Thoracic aorta (tissue), 2 donors: Measurements from ENCODE around the gene TMEM238L. TPM values are rescaled to one million over a fixed set of nuclear protein-coding genes. Genes with fewer than 3 reads are reported as not detected.

ENCODE experiments used
- ATAC-seq: fragments of 150-250 bp; one replicate; pipeline ENCODE4 v1.8.0; 2017; ENCODE audit warnings: low read depth; ENCODE audit not compliant: insufficient number of reproducible peaks, low FRiP score
- DNase-seq: peaks from one replicate; pipeline ENCODE4 v3.0.0-alpha.2; 2020; ENCODE audit warnings: low spot score
- H3K27ac ChIP-seq, 2 donors: fragments of 200-600 bp; sonication (generic); 1 replicate in 1 of 2; 2 replicates in 1 of 2; pipeline ENCODE4 v1.5.1; 2016; ENCODE audit warnings: mild to moderate bottlenecking in 2 of 2, moderate library complexity in 2 of 2
- H3K27me3 ChIP-seq: fragments of 200-600 bp; sonication (generic); replicated peaks from 2 replicates; pipeline ENCODE4 v1.6.0; 2016; ENCODE audit warnings: mild to moderate bottlenecking; ENCODE audit not compliant: insufficient read depth
- H3K36me3 ChIP-seq: fragments of 200-600 bp; sonication (generic); one replicate; pipeline ENCODE4 v1.5.1; 2016
- H3K4me1 ChIP-seq, 2 donors: fragments of 200-600 bp; sonication (generic); 1 replicate in 1 of 2; 2 replicates in 1 of 2; pipeline versions ENCODE4 v1.5.1 to v1.6.0; 2016; ENCODE audit warnings: low read depth in 2 of 2, mild to moderate bottlenecking in 1 of 2; ENCODE audit not compliant: control insufficient read depth in 1 of 2
- H3K4me3 ChIP-seq: fragments of 200-600 bp; sonication (generic); 2 replicates; pipeline ENCODE4 v1.5.1; 2016; ENCODE audit warnings: mild to moderate bottlenecking
- H3K9me3 ChIP-seq: fragments of 200-600 bp; sonication (generic); 2 replicates; pipeline ENCODE4 v1.5.1; 2016
- CTCF ChIP-seq: fragments of 200-600 bp; sonication (generic); IDR thresholded peaks from one replicate; pipeline ENCODE4 v1.5.1; 2019; ENCODE audit warnings: antibody characterized with exemption
- total RNA-seq, 2 donors: library from RNA; depleted of rRNA; stranded (reverse); fragments of >200 nt; gene quantifications; one replicate each; pipeline versions ENCODE4 v1.1.0 to v1.2.3, GENCODE V29; 2016

The TMEM238L gene
- total RNA-seq, 2 donors from 2014 or later: not detected

- Histone ChIP-seq H3K27me3 (no peaks in the 10 kb centered on the region), H3K9me3 (no peaks in the 10 kb centered on the region), H3K36me3 (no peaks in the 10 kb centered on the region), H3K4me3 (no peak overlapping the region), H3K27ac (no peak overlapping the region), H3K4me1 (peaks cover 10 to 21% of the 10 kb centered on the region in 2 donors)
- no peak for TF ChIP-seq CTCF
- ATAC-seq (no peak), DNase-seq (no peak)
Observed at GRCh38 chr17:10793256-10793655, 10.6 kb downstream of the TMEM238L start.

DNA sequence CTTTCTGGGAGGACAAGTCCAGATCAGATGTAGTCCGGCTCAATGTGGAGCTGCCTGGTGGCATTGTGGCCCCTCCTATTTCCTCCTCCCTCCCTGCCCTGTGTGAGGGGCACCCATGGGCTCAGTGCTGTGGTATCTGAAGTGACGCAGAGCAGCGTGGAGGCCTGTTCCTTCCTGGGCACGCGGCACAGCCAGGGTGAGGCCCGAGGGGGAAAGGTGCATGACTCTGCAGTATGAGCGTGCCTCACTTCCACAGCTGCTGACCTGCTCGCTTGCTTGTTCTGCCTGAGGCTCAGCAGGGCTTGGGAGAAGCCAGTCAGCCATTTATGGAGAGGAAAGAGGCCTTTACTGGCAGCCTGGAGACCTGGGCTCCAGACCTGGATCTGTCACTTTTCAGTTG lies 11.7 kb downstream of the TMEM238L start:
- H3K27me3 ChIP-seq: no peaks in the 10 kb centered on the region
- ATAC-seq: no peak

DNA sequence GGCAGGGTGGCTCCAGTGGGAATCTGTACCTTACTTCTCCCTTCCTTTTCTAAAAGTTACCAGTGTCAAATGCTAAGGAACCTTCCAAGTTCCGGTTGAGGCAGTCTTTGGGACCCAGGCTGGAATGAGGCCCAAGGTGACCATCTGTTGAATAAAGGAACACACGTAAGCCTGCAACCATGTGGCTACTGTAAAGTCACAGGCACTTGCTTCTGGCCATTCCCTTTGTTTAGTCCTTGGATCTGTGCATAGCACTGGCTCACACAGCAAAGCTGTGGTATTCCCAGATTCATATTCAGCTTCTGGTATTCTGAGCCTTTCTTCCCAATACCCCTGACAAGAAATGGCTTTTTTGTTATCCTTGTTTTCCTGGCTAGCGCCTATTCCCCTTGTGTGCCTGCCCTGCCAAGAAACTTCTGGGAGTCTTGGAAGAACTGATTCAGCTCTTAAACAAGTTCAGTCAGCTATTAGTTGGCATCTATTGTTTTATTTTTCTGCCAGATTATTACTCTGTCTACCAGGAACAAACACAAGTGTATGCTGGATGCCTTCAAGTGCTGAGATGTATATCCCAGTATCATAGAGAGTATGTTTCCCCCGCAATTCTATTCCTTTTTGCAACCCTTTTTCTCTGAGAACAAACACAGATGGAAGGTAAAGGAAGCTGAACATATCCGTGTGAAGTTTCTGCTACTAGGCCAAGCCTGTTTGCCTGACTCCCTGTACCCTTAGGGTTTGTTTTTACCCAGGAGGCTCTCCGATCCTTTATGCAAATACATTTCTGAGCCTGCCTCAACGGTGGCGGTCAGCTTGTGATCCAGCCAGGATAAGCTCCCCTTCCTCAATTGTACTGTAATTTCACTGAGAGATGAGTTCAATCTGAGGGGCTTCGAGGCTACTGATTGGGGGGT lies 13.2 kb downstream of the TMEM238L start:
- no peak for DNase-seq
- Histone ChIP-seq H3K4me3 (no peak overlapping the region), H3K9me3 (no peaks in the 10 kb centered on the region), H3K27me3 (no peaks in the 10 kb centered on the region), H3K4me1 (peaks cover 10 to 13% of the 10 kb centered on the region in 2 donors), H3K27ac (no peak overlapping the region), H3K36me3 (no peaks in the 10 kb centered on the region)
- no peak for ATAC-seq
- no peak for TF ChIP-seq CTCF

More for the DNA sequence above, 11.7 kb downstream of the TMEM238L start:
- DNase-seq: no peak
- Histone ChIP-seq H3K9me3 (no peaks in the 10 kb centered on the region), H3K4me3 (no peak overlapping the region), H3K36me3 (no peaks in the 10 kb centered on the region), H3K4me1 (peaks cover 10 to 13% of the 10 kb centered on the region in 2 donors), H3K27ac (no peak overlapping the region)
- TF ChIP-seq CTCF: no peak

GRCh38 chr17:10789694-10790271 lies 14.1 kb downstream of the TMEM238L start:
- ATAC-seq (no peak), DNase-seq (no peak)
- no peak overlapping the region for H3K27ac ChIP-seq
- no peaks in the 10 kb centered on the region for H3K9me3 ChIP-seq
- H3K27me3 ChIP-seq: no peaks in the 10 kb centered on the region
- no peak for TF ChIP-seq CTCF
- H3K4me3 ChIP-seq: no peak overlapping the region
- H3K36me3 ChIP-seq: no peaks in the 10 kb centered on the region
- peaks cover 10 to 13% of the 10 kb centered on the region in 2 donors for H3K4me1 ChIP-seq

DNA sequence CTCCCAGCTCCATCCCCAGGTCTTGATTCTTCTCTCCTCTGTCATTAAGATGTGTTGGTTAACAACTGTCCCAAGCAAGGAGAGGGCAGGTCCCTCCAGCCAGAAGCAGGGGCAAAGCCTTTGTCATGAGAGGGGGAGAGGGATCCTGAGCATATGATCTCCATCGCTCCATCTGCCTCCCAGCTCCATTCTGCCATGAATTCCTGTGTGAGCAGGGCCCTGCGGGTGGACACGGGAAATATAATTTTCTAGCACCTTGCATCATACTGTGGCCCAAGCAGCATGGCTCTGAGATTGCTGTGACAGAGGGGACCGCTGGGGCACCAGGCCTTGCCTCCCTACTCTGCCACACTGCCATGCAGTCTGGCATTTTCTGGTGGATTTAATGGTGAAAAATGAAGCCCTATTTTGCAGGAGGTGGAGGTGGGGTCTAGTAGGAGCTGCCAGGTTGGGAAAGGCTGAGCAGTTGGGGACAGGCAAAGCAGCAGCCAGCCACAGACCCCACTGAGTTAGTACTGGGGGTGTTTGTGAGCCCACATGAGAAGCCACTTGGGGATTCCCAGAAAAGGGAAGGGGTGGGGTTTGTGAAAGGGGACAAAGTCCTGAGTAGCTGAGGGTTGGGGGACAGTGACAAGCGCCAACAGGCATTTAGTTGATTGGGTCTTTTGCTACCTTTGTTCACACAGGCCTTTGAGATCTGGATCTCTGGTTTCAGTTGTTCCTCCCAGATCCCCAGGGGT lies 16.4 kb downstream of the TMEM238L start:
- no peaks in the 10 kb centered on the region for H3K27me3 ChIP-seq
- DNase-seq (no peak), ATAC-seq (no peak)
- peaks cover 3% of the 10 kb centered on the region for H3K9me3 ChIP-seq
- peaks cover 10 to 13% of the 10 kb centered on the region in 2 donors for H3K4me1 ChIP-seq
- TF ChIP-seq CTCF: no peak
- H3K4me3 ChIP-seq: no peak overlapping the region
- H3K36me3 ChIP-seq: no peaks in the 10 kb centered on the region
- H3K27ac ChIP-seq: no peak overlapping the region
